Measurements from ENCODE around the gene ADGRE3.
"Not testable (repeated sequence)": the region's sequence is repeated elsewhere in the genome, so short reads cannot be mapped to it uniquely, and the experiment has no call there.

ADGRE3 gene

DNA sequence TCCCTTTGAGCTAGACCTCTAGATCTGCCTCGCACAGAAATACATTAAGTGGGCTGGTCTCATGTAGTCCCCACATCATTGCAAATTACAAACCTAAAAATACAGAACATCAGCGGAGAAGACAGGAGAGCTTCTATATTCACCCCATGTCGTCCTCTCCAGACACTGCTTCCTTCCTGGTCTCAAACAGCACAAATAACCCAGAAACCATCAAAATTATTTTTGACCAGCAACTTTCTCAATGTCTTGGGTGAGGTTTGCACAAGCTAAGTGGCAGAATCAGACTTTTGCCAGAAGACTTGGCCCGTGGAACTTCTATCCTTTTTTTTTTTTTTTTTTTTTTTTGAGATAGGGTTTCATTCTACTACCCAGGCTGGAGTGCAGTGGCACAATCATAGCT, 63.6 kb downstream of the ADGRE3 start:
- no peak overlapping the region for H3K4me3 ChIP-seq (ENCODE audit: control insufficient read depth, low read depth, low read length)
- DNase-seq (ENCODE audit: low read depth), result no peak
- TF ChIP-seq, protein P1, sequence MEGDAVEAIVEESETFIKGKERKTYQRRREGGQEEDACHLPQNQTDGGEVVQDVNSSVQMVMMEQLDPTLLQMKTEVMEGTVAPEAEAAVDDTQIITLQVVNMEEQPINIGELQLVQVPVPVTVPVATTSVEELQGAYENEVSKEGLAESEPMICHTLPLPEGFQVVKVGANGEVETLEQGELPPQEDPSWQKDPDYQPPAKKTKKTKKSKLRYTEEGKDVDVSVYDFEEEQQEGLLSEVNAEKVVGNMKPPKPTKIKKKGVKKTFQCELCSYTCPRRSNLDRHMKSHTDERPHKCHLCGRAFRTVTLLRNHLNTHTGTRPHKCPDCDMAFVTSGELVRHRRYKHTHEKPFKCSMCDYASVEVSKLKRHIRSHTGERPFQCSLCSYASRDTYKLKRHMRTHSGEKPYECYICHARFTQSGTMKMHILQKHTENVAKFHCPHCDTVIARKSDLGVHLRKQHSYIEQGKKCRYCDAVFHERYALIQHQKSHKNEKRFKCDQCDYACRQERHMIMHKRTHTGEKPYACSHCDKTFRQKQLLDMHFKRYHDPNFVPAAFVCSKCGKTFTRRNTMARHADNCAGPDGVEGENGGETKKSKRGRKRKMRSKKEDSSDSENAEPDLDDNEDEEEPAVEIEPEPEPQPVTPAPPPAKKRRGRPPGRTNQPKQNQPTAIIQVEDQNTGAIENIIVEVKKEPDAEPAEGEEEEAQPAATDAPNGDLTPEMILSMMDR (IDR thresholded peaks at IDR 0.05; ENCODE audit: control insufficient read depth, insufficient read depth, low read depth, low read length, missing control alignments), result no peak

DNA sequence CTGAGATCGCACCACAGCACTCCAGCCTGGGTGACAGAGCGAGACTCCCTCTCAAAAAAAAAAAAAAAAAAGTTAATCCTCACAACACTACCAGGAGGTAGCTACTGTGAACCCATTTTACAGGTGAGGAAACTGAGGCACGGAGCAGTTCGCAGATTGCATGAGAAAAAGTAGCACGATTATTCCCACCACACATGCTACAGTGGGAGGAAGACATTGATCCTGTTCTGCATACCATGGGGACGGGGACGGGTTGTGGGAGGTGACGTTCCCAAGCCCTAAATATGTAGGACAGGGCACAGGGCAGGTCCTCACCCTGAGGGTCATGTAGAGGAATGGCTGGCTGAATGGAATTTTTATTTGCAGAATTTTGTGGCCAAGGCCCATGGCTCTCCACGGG, 68.0 kb downstream of the ADGRE3 start:
- TF ChIP-seq, protein P1 (IDR thresholded peaks at IDR 0.05; ENCODE audit: control insufficient read depth, insufficient read depth, low read depth, low read length, missing control alignments), result no peak
- DNase-seq (ENCODE audit: low read depth), result no peak

DNA sequence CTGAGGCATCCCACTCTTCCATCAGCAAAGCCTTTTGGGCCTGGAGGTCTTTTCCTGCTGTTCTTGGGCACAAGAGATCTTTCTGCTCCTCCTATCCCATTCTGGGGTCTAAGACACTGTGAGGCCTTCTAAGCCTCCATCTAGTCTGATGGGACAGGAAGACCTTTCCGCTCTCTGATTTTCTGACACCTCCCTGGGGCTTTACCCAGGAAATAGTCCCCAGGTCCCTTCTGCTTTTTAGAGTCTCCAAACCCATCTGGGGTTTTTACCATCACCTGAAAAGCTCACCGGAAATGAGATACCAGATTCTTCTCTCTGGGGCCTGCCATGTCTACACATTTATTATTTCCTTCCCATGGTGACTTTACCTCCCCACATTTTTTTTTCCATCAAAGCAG, 70.7 kb downstream of the ADGRE3 start:
- DNase-seq (ENCODE audit: low read depth), result no peak
- TF ChIP-seq, protein P1 (IDR thresholded peaks at IDR 0.05; ENCODE audit: control insufficient read depth, insufficient read depth, low read depth, low read length, missing control alignments), result no peak
- H3K4me3 ChIP-seq (ENCODE audit: control insufficient read depth, low read depth, low read length), result no peak overlapping the region

More for the DNA sequence above, 68.0 kb downstream of the ADGRE3 start:
- no peak overlapping the region for H3K4me3 ChIP-seq (ENCODE audit: control insufficient read depth, low read depth, low read length)

DNA sequence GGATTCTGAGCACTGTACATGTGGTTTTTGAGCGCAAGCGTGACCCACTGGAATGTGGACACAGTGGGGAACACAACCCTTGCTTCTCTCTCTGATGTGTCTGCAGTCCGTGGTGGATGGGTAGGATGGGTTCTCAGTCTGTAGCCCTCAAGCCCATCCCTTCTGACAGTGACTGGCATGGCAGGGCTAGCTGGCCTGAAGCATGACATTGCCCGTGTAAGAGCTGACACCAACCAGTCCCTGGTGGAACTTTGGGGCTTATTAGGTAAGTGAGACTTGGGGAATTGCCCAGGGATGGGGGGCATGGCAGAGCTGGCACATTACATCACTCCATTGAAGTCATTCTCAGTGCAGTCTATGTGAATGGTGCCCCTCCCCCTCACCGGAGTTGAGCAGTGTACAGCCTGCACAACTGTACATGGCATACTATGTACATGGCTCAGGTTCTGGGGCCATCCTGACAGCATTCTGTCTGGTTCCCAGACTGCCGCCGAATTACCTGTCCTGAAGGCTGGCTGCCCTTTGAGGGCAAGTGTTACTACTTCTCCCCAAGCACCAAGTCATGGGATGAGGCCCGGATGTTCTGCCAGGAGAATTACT, 75.0 kb downstream of the ADGRE3 start:
- H3K4me3 ChIP-seq (ENCODE audit: control insufficient read depth, low read depth, low read length), result no peak overlapping the region
- no peak for DNase-seq (ENCODE audit: low read depth)
- TF ChIP-seq, protein P1 (IDR thresholded peaks at IDR 0.05; ENCODE audit: control insufficient read depth, insufficient read depth, low read depth, low read length, missing control alignments), result no peak

DNA sequence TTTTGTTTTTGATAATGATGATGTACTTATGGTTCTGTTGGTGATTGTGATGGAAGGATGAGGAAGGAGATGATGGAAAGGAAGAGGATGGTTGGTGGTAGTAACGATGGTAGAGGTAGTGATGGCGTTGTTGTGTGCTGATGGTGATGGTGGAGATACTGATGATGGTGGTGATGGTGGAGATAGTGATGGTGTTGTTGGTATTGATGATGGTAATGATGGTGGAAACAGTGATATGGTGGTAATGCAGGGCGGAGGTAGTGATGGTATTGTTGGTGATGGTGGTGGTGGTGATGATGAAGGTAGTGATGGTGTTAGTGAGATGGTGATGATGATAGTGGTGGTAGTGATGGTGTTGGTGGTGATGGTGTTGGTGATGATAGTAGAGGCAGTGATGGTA, 79.1 kb downstream of the ADGRE3 start:
- TF ChIP-seq, protein P1 (IDR thresholded peaks at IDR 0.05; ENCODE audit: control insufficient read depth, insufficient read depth, low read depth, low read length, missing control alignments), result no peak
- DNase-seq (ENCODE audit: low read depth), result no peak
- no peak overlapping the region for H3K4me3 ChIP-seq (ENCODE audit: control insufficient read depth, low read depth, low read length)

DNA sequence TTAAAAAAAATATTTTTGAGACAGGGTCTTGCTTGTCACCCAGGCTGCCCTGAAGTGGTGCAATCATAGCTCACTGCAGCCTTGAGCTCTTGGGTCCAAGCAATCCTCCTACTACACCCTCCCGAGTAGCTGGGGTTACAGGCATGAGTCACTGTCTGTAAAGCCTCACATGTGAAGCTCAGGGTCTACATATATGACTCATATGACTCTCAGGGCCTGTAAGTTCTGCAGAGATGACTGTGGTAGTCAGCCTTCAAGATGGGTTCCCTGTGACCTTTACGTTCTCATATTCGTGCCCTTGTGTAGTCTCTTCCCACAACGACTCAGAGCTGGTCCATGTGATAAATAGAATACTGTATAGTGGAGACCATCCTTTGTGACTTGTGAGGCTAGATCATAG, 85.2 kb downstream of the ADGRE3 start:
- H3K4me3 ChIP-seq (ENCODE audit: control insufficient read depth, low read depth, low read length); DNase-seq (ENCODE audit: low read depth): not testable (repeated sequence)

DNA sequence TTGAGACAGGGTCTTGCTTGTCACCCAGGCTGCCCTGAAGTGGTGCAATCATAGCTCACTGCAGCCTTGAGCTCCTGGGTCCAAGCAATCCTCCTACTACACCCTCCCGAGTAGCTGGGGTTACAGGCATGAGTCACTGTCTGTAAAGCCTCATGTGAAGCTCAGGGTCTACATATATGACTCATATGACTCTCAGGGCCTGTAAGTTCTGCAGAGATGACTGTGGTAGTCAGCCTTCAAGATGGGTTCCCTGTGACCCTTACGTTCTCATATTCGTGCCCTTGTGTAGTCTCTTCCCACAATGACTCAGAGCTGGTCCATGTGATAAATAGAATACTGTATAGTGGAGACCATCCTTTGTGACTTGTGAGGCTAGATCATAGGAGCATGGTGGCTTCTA, 89.5 kb downstream of the ADGRE3 start:
- not testable (repeated sequence) for DNase-seq (ENCODE audit: low read depth); H3K4me3 ChIP-seq (ENCODE audit: control insufficient read depth, low read depth, low read length)

DNA sequence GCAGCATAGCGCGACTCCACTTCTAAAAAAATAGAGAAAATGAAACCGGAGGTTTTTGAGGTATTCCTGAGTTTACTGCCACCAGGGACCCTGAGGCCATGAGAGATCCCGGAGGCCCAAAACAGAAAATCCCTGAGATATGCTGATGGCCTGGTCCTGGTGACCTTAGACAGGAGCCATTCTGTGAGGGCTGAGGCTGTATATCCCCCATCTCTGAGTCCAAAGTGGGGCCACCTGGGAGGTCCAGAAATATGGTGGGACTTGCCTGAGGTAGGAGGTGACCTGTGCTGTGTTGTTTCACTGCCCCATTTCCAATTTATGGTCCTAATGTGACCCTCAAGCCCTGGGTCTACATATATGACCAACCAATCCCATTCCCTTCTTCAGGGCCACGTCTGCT, 90.3 kb downstream of the ADGRE3 start:
- H3K4me3 ChIP-seq (ENCODE audit: control insufficient read depth, low read depth, low read length); DNase-seq (ENCODE audit: low read depth): not testable (repeated sequence)

All from AG09309 (cell line).